Stomach (tissue), 4 donors: ENCODE data around the gene CLTA.

Experiments used
- CTCF ChIP-seq, 7 experiments: fragments of 450-650 bp in 4 of 7; fragments of 200-600 bp in 3 of 7; sonication (generic) in 3 of 7; IDR thresholded peaks; one replicate each; pipeline ENCODE4 v1.5.1; 2016 to 2019; ENCODE audit warnings: antibody characterized with exemption in 7 of 7, control low read depth in 2 of 7, mild to moderate bottlenecking in 1 of 7
- EP300 ChIP-seq: sonication (generic); formaldehyde crosslinking; IDR thresholded peaks from one replicate; pipeline ENCODE4 v1.6.1; 2017; ENCODE audit warnings: antibody characterized with exemption
- POLR2A ChIP-seq, 4 donors: fragments of 450-650 bp; IDR thresholded peaks; one replicate each; pipeline ENCODE4 v1.6.1; 2016; ENCODE audit warnings: antibody characterized with exemption in 4 of 4, control low read depth in 2 of 4, mild to moderate bottlenecking in 1 of 4, moderate library complexity in 1 of 4
- POLR2AphosphoS5 ChIP-seq, 3 donors: sonication (generic); formaldehyde crosslinking; IDR thresholded peaks; one replicate each; pipeline ENCODE4 v1.6.1; 2016; ENCODE audit warnings: antibody characterized with exemption in 3 of 3

- TF ChIP-seq POLR2A (IDR thresholded peaks at IDR 0.05) (no peak), CTCF (IDR thresholded peaks at IDR 0.05) (no peak), POLR2AphosphoS5 (IDR thresholded peaks at IDR 0.05) (peak in 1 of 3 donors; percentile 10), EP300 (no peak)
Observed at GRCh38 chr9:36158122-36158521, 32.6 kb upstream of the CLTA start.
